ENCODE data around the gene CIAO2B. TPM values are rescaled to one million over a fixed set of nuclear protein-coding genes. Genes with fewer than 3 reads are reported as not detected.
"Not testable (repeated sequence)": the region's sequence is repeated elsewhere in the genome, so short reads cannot be mapped to it uniquely, and the experiment has no call there.

CIAO2B gene
- total and polyA plus RNA-seq, 4 donors, result 51.1 to 120 (median 86.2) TPM

GRCh38 chr16:66975302-66975893, 41.2 kb upstream of the CIAO2B start:
- WGBS, result 86% methylated on average over 14 of the region's 14 CpGs
- Histone ChIP-seq H3K36me3 (ENCODE audit: control insufficient read depth in 4 of 4, insufficient read depth in 3 of 4, low read depth in 1 of 4, low read length in 3 of 4) (peaks cover 0 to 8% (median 6%) of the 10 kb centered on the region in 4 donors), H3K4me1 (ENCODE audit: control insufficient read depth in 4 of 4, insufficient read depth in 4 of 4, low read length in 3 of 4) (peaks cover 0 to 15% (median 7%) of the 10 kb centered on the region in 4 donors), H3K27me3 (ENCODE audit: control insufficient read depth in 4 of 4, insufficient read depth in 4 of 4, low read length in 3 of 4) (no peaks in the 10 kb centered on the region), H3K4me3 (ENCODE audit: low read depth in 1 of 3, low read length in 3 of 3) (no peak overlapping the region), H3K9me3 (ENCODE audit: control insufficient read depth in 4 of 4, low read length in 3 of 4) (no peaks in the 10 kb centered on the region), H3K9ac (ENCODE audit: low read depth in 1 of 2, low read length in 2 of 2) (no peak overlapping the region), H3K27ac (ENCODE audit: low read depth in 1 of 2, low read length in 2 of 2) (no peak overlapping the region)
- no peak for DNase-seq (ENCODE audit: low spot score)
- TF ChIP-seq GABPA (IDR thresholded peaks at IDR 0.05 in 1 of 2, conservative IDR thresholded peaks at IDR 0.05 in 1 of 2) (no peak), RAD21 (IDR thresholded peaks at IDR 0.05) (no peak), CTCF (IDR thresholded peaks at IDR 0.05; ENCODE audit: low read depth, low read length, missing input control) (no peak), ZBTB33 (IDR thresholded peaks at IDR 0.05) (no peak), EGR1 (IDR thresholded peaks at IDR 0.05; ENCODE audit: low read depth in 2 of 2) (no peak), NR2F2 (IDR thresholded peaks at IDR 0.05) (no peak), TAF1 (conservative IDR thresholded peaks at IDR 0.05) (no peak), HNF4A (conservative IDR thresholded peaks at IDR 0.05) (no peak), FOXA1 (IDR thresholded peaks at IDR 0.05) (no peak), HNF4G (IDR thresholded peaks at IDR 0.05) (no peak)

GRCh38 chr16:66974932-66975246, 40.7 kb upstream of the CIAO2B start:
- not testable (repeated sequence) for H3K9me3 ChIP-seq (ENCODE audit: control insufficient read depth in 4 of 4, low read length in 3 of 4); H3K27me3 ChIP-seq (ENCODE audit: control insufficient read depth in 4 of 4, insufficient read depth in 4 of 4, low read length in 3 of 4); H3K4me3 ChIP-seq (ENCODE audit: low read depth in 1 of 3, low read length in 3 of 3); DNase-seq (ENCODE audit: low spot score); H3K36me3 ChIP-seq (ENCODE audit: control insufficient read depth in 4 of 4, insufficient read depth in 3 of 4, low read depth in 1 of 4, low read length in 3 of 4); H3K27ac ChIP-seq (ENCODE audit: low read depth in 1 of 2, low read length in 2 of 2); H3K9ac ChIP-seq (ENCODE audit: low read depth in 1 of 2, low read length in 2 of 2)
- 75% methylated on average over 11 of the region's 11 CpGs for WGBS
- peaks cover 0 to 15% (median 7%) of the 10 kb centered on the region in 4 donors for H3K4me1 ChIP-seq (ENCODE audit: control insufficient read depth in 4 of 4, insufficient read depth in 4 of 4, low read length in 3 of 4)

- H3K9ac ChIP-seq (ENCODE audit: low read depth in 1 of 2, low read length in 2 of 2); H3K27me3 ChIP-seq (ENCODE audit: control insufficient read depth in 4 of 4, insufficient read depth in 4 of 4, low read length in 3 of 4); H3K4me3 ChIP-seq (ENCODE audit: low read depth in 1 of 3, low read length in 3 of 3); H3K9me3 ChIP-seq (ENCODE audit: control insufficient read depth in 4 of 4, low read length in 3 of 4); H3K27ac ChIP-seq (ENCODE audit: low read depth in 1 of 2, low read length in 2 of 2); H3K36me3 ChIP-seq (ENCODE audit: control insufficient read depth in 4 of 4, insufficient read depth in 3 of 4, low read depth in 1 of 4, low read length in 3 of 4); DNase-seq (ENCODE audit: low spot score): not testable (repeated sequence)
- peaks cover 0 to 14% (median 7%) of the 10 kb centered on the region in 4 donors for H3K4me1 ChIP-seq (ENCODE audit: control insufficient read depth in 4 of 4, insufficient read depth in 4 of 4, low read length in 3 of 4)
- WGBS, result 90% methylated on average over 32 of the region's 32 CpGs
These were observed 40.1 kb upstream of the CIAO2B start for GRCh38 chr16:66974156-66974931.

Data from liver (tissue), 9 donors.